ENCODE measurements around the gene EIPR1.

EIPR1 gene

DNA sequence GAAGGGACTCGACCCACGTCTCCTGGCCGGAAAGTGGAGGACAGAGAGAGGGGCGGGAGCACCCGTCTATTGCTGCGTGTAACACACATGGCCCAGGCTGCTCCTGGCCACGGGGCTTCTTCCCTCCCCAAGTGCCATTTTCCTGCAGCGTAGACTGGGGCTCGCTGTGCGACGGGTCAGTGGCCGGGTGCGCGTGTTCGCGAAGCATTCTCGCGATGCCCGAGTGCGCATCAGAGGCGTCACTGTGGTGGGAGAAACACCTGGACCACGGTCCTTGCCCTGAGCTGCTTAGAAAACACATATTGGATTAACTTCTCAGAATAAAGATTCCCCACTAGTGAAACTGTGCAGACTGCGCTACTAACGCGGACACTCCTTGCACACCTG is 200.8 kb downstream of the EIPR1 start:
- Mint-ChIP-seq H3K9me3 (no peaks in the 10 kb centered on the region), H3K27ac (no peak overlapping the region), H3K4me3 (no peak overlapping the region), H3K4me1 (no peaks in the 10 kb centered on the region), H3K27me3 (no peaks in the 10 kb centered on the region), H3K36me3 (peaks cover 35% of the 10 kb centered on the region)
- ATAC-seq (ENCODE audit: low read depth), result no peak
- DNase-seq (ENCODE audit: low spot score in 2 of 2), result no peak

DNA sequence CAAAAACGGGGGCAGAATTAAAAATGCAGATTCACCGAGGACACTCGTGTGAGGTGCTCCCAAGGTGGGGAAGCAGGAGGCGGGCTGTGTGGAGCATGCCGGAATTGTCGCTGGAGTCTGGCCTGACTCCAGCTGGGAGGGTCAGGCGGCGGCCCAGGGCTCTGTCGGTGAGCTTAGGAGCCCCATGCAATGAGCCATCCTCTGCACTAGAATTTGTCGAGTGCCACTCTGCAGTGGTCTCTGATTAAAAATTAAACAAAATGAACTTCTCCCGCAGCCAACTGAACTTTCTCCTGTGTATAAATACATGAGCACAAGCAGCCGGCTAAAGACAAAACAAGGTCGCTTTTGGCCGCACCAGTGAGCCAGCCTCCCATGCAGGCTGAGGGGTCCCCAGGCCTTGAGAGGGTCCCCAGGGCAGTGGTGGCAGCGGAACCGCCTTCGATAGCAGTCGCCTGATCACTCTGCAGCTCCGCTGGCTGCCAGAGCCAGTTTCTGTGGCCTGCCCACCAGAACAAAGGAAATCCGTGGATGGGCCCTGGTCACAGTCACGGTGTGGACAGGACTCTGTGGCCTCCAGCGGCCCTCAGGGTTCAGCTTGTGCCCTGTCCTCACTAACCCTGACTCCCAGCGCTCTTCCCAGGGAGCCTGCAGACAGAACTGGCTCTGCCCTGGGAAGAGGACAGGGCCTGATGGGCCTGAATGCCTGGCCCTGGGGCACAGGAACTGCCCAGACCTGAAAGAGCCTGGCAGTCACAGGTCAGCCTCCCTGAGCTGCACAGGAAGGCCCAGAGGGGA is 201.3 kb downstream of the EIPR1 start:
- no peaks in the 10 kb centered on the region for H3K9me3 Mint-ChIP-seq
- H3K36me3 Mint-ChIP-seq, result peaks cover 37% of the 10 kb centered on the region
- DNase-seq (ENCODE audit: low spot score in 2 of 2) (no peak), ATAC-seq (ENCODE audit: low read depth) (no peak)
- H3K27me3 Mint-ChIP-seq, result no peaks in the 10 kb centered on the region
- no peak overlapping the region for H3K27ac Mint-ChIP-seq
- H3K4me3 Mint-ChIP-seq, result no peak overlapping the region
- H3K4me1 Mint-ChIP-seq, result no peaks in the 10 kb centered on the region

DNA sequence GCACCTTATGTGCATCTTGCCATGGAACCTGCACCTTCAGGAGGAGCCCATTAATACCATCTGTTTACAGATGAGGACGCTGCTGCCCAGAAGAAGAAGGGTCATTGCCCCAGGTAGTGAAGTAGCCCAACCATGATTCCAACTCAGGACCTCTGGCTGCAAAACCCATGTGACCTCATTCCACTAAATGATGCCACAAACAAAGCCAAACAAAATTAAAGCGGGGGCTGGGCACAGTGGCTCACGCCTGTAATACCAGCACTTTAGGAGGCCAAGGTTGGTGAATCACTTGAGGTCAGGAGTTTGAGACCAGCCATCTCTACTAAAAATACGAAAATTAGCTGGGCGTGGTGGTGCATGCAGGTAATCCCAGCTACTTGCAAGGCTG is 202.1 kb downstream of the EIPR1 start:
- Mint-ChIP-seq H3K27me3 (no peaks in the 10 kb centered on the region), H3K4me3 (no peak overlapping the region), H3K36me3 (peaks cover 37% of the 10 kb centered on the region), H3K27ac (no peak overlapping the region), H3K4me1 (no peaks in the 10 kb centered on the region), H3K9me3 (no peaks in the 10 kb centered on the region)
- no peak for DNase-seq (ENCODE audit: low spot score in 2 of 2)
- ATAC-seq (ENCODE audit: low read depth), result no peak

DNA sequence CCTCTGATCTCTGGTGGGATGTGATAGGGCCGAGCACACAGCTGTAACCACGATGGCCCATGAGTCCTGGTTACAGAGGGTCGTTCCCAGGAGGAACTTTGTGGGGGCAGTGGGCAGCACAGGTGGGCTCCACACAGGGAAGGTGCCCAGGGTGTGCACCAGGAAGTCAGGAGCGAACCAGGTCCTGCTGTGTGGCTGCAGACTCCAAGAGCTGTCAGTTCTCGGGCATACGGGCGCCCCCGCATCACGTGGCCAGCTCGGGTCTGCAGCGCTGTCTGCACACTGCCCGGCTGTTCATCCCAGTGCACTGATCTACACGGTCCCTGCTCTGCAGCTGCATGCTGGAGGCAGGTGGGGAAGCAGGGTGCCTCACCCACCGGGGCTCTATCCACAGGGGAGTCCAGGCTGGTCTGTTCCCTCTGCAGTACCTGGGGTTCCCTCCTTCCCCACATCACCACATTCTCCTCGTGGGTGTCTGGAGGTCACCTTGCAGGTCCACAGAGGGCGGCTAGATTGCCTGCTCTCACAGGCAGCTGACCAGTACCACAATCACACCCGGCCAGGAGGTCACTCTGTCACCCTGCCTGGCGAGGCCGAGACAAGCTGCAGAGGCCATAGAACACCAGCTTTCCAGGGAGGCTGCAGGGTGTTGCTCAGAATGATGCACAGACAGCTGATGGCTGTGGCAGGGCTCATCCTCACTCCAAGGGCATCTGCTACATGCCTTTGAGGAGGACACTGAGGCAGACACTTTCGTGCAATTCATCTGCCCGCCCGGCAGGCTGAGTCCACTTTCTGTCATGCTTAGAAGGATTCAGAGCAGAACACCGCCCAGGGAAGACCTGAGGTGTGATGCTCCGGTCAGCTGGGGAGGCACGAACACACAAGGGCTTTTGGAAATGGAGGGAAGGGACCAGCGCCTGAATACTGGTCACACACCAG is 202.7 kb downstream of the EIPR1 start:
- DNase-seq (ENCODE audit: low spot score in 2 of 2) (no peak), ATAC-seq (ENCODE audit: low read depth) (no peak)
- no peaks in the 10 kb centered on the region for H3K27me3 Mint-ChIP-seq
- no peaks in the 10 kb centered on the region for H3K4me1 Mint-ChIP-seq
- H3K27ac Mint-ChIP-seq, result no peak overlapping the region
- H3K36me3 Mint-ChIP-seq, result peaks cover 33% of the 10 kb centered on the region
- H3K9me3 Mint-ChIP-seq, result no peaks in the 10 kb centered on the region
- no peak overlapping the region for H3K4me3 Mint-ChIP-seq

DNA sequence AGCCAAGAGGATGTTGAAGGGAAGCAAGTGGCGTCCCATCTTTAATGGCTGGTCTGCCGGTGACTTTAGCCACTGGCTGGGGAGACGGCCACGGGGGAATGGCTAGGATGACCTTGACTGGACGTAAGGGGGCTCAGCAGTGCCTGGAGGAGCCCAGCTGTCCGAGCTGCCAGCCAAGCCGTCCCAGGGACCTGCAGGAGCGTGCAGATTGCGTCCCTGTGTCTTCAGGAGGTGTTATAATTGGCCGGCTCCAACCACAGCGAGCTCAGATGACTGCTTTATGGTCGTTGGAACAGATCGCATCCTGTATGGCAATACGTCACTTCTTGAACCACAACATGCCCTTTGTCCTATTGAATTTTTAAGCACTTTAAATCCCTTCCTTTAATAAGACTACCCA is 204.6 kb downstream of the EIPR1 start:
- ATAC-seq (ENCODE audit: low read depth) (no peak), DNase-seq (ENCODE audit: low spot score in 2 of 2) (no peak)
- Mint-ChIP-seq H3K36me3 (peaks cover 39% of the 10 kb centered on the region), H3K4me1 (no peaks in the 10 kb centered on the region), H3K4me3 (no peak overlapping the region), H3K27ac (no peak overlapping the region), H3K27me3 (no peaks in the 10 kb centered on the region), H3K9me3 (no peaks in the 10 kb centered on the region)

DNA sequence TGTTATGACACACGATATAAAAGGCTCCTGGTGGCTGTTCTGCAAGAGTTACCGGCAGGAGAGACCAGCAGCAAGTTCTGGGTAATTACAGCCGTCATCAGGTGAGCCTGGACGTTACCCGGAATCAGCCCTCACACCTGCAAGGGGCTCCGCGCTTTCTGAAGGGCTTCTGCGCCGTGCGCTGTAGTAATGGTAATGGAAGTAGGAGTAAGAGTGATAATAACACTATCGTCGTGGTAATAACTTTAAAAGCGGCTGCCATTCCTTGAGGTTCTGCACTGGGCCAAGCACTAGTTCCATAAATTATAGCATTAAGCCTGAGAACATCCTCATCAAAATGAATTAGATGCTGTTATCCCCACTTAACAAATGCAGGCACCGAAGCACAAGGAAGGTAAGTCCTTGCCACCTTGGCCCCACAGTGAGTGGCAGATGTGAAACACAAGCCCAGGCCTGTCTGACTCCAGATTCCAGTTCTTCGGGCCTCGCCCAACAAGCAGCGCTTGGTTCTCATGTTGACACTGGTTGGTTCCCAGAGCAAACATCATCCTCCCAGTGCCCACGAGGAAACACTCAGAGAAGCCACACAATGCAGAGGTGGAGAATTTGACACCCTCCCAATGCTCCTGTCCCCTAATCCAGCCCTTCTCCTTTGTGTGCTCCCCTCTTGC is 205.2 kb downstream of the EIPR1 start:
- H3K36me3 Mint-ChIP-seq, result peaks cover 34% of the 10 kb centered on the region
- DNase-seq (ENCODE audit: low spot score in 2 of 2) (no peak), ATAC-seq (ENCODE audit: low read depth) (no peak)
- H3K27ac Mint-ChIP-seq, result no peak overlapping the region
- no peak overlapping the region for H3K4me3 Mint-ChIP-seq
- H3K4me1 Mint-ChIP-seq, result no peaks in the 10 kb centered on the region
- H3K9me3 Mint-ChIP-seq, result no peaks in the 10 kb centered on the region
- no peaks in the 10 kb centered on the region for H3K27me3 Mint-ChIP-seq

DNA sequence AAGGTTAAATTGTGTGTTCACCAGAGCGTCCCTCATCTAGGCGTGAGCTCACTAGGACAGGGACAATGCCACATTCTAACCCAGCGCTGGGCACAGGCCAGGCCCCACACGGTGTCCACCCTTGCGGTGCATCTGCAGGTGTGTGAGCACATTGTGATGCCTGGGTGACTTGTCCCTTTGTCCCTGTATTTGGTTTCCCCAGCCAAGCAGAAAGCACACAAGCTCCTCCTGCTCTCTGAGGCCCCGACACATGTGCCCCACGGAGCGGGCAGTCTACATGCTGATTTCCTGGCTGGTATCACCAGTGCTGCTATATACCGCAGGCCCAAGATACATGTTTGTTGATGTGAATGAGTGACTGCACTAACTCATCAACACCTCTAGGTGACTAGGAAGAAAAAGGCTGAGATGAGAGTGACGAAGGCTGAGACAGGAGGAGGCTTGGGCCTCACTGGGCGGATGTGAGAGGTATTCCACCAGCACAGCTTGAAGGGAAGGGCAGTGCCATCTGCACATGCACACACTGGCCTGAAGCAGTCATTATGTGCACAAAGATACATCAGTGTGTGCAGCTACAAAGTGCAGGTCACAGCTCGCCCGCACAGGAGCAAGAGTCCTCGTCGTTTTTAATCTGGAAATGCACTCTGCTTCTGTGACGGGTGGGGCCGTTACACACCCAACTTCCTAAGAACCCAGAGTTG is 205.9 kb downstream of the EIPR1 start:
- DNase-seq (ENCODE audit: low spot score in 2 of 2), result no peak
- Mint-ChIP-seq H3K4me1 (no peaks in the 10 kb centered on the region), H3K27me3 (no peaks in the 10 kb centered on the region), H3K9me3 (no peaks in the 10 kb centered on the region), H3K36me3 (peaks cover 36% of the 10 kb centered on the region), H3K27ac (no peak overlapping the region), H3K4me3 (no peak overlapping the region)
- no peak for ATAC-seq (ENCODE audit: low read depth)

DNA sequence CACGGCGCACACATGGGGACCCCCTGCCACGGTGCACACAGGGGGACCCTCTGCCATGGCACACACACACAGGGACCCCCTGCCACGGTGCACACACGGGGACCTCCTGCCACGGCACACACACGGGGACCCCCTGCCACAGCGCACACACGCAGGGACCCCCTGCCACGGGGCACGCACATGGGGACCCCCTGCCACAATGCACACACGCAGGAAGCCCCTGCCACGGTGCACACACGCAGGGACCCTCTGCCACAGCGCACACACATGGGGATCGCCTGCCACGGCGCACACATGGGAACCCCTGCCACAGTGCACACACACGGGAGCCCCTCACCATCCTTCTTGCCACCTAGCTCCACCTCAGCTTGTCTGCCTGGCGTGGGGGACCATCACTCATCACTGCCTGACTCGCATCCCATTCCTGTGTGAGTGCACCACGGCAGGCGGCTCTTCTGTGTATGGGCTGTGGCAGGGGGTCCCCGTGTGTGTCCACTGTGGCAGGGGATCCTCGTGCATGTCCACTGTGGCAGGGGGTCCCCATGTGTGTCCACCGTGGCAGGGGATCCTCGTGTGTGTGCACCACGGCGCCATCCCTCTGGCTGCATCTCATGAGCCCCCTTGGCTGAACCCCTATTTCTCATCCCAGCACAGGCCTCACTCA is 206.7 kb downstream of the EIPR1 start:
- no peak for ATAC-seq (ENCODE audit: low read depth)
- DNase-seq (ENCODE audit: low spot score in 2 of 2), result no peak
- Mint-ChIP-seq H3K4me3 (no peak overlapping the region), H3K4me1 (no peaks in the 10 kb centered on the region), H3K36me3 (peaks cover 42% of the 10 kb centered on the region), H3K27ac (no peak overlapping the region), H3K27me3 (no peaks in the 10 kb centered on the region), H3K9me3 (peaks cover 1% of the 10 kb centered on the region)

DNA sequence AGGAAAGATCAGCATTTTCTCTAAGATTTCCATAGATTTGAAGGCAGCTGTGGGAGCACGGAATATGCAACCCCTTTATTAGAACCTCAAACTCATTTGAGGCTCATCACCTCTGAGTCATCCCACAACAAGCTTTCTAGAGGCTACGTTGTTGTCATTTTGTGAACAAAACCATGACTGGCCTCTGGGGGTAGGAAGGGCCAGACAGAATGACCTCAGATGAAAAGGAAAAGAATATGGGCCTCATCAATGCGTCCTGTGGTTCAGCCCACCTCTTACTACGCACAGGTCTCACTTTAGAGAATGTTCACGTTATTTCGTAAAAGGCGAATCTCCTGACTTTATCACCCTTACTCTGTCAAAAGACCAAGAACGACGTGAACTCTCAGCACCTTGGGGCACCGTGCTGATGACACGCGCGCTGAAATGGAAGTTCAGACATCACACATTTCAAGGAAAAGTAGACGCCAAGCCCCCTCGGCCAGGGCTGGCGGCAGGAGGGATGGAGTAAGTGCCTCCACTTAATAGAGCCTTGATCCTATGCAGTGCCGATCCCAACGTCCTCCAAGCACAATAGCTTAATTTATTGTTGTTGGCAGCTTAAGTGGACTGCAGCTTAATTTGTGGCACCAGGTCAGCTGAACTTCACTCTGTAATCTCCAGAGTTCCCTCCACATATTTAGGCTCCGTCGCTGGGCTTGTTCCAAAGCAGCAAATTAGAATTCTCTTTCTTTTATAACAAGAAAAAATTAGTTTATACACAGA is 208.3 kb downstream of the EIPR1 start:
- Mint-ChIP-seq H3K4me1 (no peaks in the 10 kb centered on the region), H3K36me3 (peaks cover 46% of the 10 kb centered on the region), H3K4me3 (no peak overlapping the region), H3K27me3 (no peaks in the 10 kb centered on the region), H3K27ac (no peak overlapping the region), H3K9me3 (peaks cover 1% of the 10 kb centered on the region)
- DNase-seq (ENCODE audit: low spot score in 2 of 2) (no peak), ATAC-seq (ENCODE audit: low read depth) (no peak)

DNA sequence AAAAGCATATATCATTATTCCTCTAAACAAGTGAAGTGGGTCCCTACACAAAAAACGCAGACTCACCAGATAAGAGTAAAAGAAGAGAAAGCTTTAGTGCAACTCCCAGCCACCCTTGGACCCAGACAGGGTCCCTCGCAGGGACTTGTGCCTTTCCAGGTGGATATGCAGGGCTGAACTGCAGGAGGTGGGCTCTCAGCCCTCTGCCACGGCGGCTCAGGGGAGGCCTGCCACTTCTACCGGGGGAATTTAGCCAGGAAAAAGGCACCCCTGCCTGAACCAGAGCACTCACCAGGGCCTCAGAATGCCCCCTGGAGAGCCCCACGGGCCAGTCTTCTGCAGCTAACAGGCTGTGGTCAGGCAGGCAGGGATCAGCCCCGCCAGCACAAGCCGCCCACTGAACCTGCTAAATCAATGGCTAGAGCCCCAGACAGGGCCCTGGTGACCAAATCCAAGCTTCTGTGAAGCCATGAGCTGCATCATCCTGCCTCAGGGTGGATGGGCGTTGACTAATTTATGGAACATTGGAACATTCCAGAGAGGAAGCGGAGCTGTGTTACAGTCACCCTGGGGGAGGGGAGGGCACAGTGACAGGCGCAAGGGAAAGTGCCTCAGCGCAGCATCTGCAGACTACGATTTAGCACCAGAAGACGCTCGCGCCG is 209.3 kb downstream of the EIPR1 start:
- peaks cover 7% of the 10 kb centered on the region for H3K9me3 Mint-ChIP-seq
- ATAC-seq (ENCODE audit: low read depth) (no peak), DNase-seq (ENCODE audit: low spot score in 2 of 2) (no peak)
- no peaks in the 10 kb centered on the region for H3K27me3 Mint-ChIP-seq
- no peak overlapping the region for H3K4me3 Mint-ChIP-seq
- H3K27ac Mint-ChIP-seq, result no peak overlapping the region
- no peaks in the 10 kb centered on the region for H3K4me1 Mint-ChIP-seq
- H3K36me3 Mint-ChIP-seq, result peaks cover 45% of the 10 kb centered on the region

DNA sequence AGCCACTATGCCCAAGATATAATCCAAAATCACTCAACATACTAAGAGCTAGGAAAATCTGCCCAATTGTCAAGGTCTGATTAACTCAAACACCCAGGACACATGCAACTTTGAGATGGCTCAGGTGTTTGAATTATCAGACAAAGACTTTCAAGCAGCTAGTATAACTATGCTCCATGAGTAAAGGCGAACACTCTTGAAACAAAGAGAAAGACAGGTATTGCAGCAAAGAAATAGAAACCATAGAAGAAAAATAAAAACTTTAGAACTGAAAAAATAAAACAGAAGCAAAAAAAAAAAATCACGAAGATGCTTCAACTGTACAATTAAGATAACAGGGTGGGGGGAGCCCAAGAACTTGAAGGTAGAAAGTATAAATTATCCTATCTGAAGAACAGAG is 214.2 kb downstream of the EIPR1 start:
- Mint-ChIP-seq H3K4me3 (no peak overlapping the region), H3K4me1 (peaks cover 2% of the 10 kb centered on the region), H3K9me3 (peaks cover 11% of the 10 kb centered on the region), H3K27ac (no peak overlapping the region), H3K36me3 (peaks cover 46% of the 10 kb centered on the region), H3K27me3 (no peaks in the 10 kb centered on the region)
- DNase-seq (ENCODE audit: low spot score in 2 of 2) (no peak), ATAC-seq (ENCODE audit: low read depth) (no peak)

DNA sequence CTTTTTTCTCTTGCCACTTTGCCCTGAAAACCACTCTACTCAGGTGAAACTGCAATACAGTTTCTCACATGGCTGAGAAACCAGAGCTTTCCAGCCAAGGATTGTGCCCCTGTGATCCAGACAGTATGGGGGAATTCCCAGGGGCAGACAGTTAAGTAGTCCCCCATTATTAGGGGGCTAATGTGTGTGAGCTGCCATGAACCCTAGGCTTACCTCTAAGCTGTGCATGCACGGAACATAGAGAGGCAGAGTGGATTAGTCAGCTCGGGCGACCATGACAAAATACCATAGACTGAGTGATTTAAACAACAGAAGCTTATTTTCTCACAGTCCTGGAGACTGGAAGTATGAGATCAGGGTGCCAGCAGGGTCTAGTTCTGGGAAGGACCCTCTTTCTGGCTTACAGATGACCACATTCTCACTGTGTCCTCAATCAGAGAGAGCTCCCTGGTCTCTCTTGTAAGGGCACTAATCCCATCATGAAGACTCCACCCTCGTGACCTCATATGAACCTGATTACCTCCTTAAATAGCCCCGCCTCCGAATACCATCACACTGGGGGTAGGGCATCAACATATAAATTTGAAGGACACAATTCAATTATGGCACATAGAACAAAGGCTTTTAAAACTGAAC is 215.1 kb downstream of the EIPR1 start:
- no peak for ATAC-seq (ENCODE audit: low read depth)
- no peak for DNase-seq (ENCODE audit: low spot score in 2 of 2)
- no peak overlapping the region for H3K4me3 Mint-ChIP-seq
- H3K36me3 Mint-ChIP-seq, result peaks cover 48% of the 10 kb centered on the region
- H3K9me3 Mint-ChIP-seq, result peaks cover 11% of the 10 kb centered on the region
- H3K4me1 Mint-ChIP-seq, result peaks cover 4% of the 10 kb centered on the region
- no peak overlapping the region for H3K27ac Mint-ChIP-seq
- H3K27me3 Mint-ChIP-seq, result no peaks in the 10 kb centered on the region

Data from memory B cell (primary cell).